ENCODE results near the gene PRKCH. TPM values are rescaled to one million over a fixed set of nuclear protein-coding genes. Genes with fewer than 3 reads are reported as not detected.

The PRKCH gene
- total RNA-seq, 1 experiment from 2014 or later = 49.5 TPM

GRCh38 chr14:61511558-61511948 is 190.2 kb downstream of the PRKCH start:
- peak; percentile 35 for DNase-seq (ENCODE audit: low spot score)

GRCh38 chr14:61512026-61512834 is 190.9 kb downstream of the PRKCH start:
- peak; percentile 1 for DNase-seq (ENCODE audit: low spot score)

- peak; percentile 52 for DNase-seq (ENCODE audit: low spot score)
These were observed 192.8 kb downstream of the PRKCH start for GRCh38 chr14:61513986-61514830.

GRCh38 chr14:61514927-61515326 is 193.5 kb downstream of the PRKCH start:
- DNase-seq (ENCODE audit: low spot score) = no peak

GRCh38 chr14:61515436-61516117 is 194.2 kb downstream of the PRKCH start:
- DNase-seq (ENCODE audit: low spot score) = no peak

- DNase-seq (ENCODE audit: low spot score) = no peak
These were observed 194.9 kb downstream of the PRKCH start for GRCh38 chr14:61516118-61516743.

GRCh38 chr14:61516964-61517653 is 195.7 kb downstream of the PRKCH start:
- DNase-seq (ENCODE audit: low spot score) = peak; percentile 1

GRCh38 chr14:61517911-61518384 is 196.6 kb downstream of the PRKCH start:
- peak; percentile 34 for DNase-seq (ENCODE audit: low spot score)

- DNase-seq (ENCODE audit: low spot score) = no peak
These were observed 197.0 kb downstream of the PRKCH start for GRCh38 chr14:61518403-61518802.

GRCh38 chr14:61519106-61519505 is 197.7 kb downstream of the PRKCH start:
- DNase-seq (ENCODE audit: low spot score) = no peak

GRCh38 chr14:61519735-61520134 is 198.4 kb downstream of the PRKCH start:
- no peak for DNase-seq (ENCODE audit: low spot score)

- no peak for DNase-seq (ENCODE audit: low spot score)
These were observed 199.2 kb downstream of the PRKCH start for GRCh38 chr14:61520576-61520975.

GRCh38 chr14:61521773-61522172 is 200.4 kb downstream of the PRKCH start:
- no peak for DNase-seq (ENCODE audit: low spot score)

GRCh38 chr14:61523751-61524150 is 202.4 kb downstream of the PRKCH start:
- DNase-seq (ENCODE audit: low spot score) = no peak

GRCh38 chr14:61524211-61524806 is 202.9 kb downstream of the PRKCH start:
- DNase-seq (ENCODE audit: low spot score) = peak; percentile 71

- DNase-seq (ENCODE audit: low spot score) = no peak
These were observed 203.5 kb downstream of the PRKCH start for GRCh38 chr14:61524936-61525292.

- DNase-seq (ENCODE audit: low spot score) = peak; percentile 53
These were observed 204.1 kb downstream of the PRKCH start for GRCh38 chr14:61525293-61526011.

GRCh38 chr14:61526405-61527312 is 205.3 kb downstream of the PRKCH start:
- peak; percentile 60 for DNase-seq (ENCODE audit: low spot score)

All from HT-29 (cell line).